Kidney epithelial cell (primary cell): ENCODE results near the gene GID8. TPM values are rescaled to one million over a fixed set of nuclear protein-coding genes. Genes with fewer than 3 reads are reported as not detected.
"Not testable (repeated sequence)": the region's sequence is repeated elsewhere in the genome, so short reads cannot be mapped to it uniquely, and the experiment has no call there.

Source experiments
- DNase-seq: peaks from one replicate; pipeline ENCODE4 v3.0.0-alpha.2; 2010; ENCODE audit warnings: low read depth
- H3K27me3 ChIP-seq: 2 replicates; pipeline ENCODE4 v1.6.0; 2011; ENCODE audit warnings: low read length; ENCODE audit not compliant: control insufficient read depth, insufficient read depth
- H3K36me3 ChIP-seq: 2 replicates; pipeline ENCODE4 v1.5.1; 2011; ENCODE audit warnings: low read length; ENCODE audit not compliant: control insufficient read depth, insufficient read depth
- H3K4me3 ChIP-seq: 2 replicates; pipeline ENCODE4 v1.5.1; 2011; ENCODE audit warnings: low read depth, mild to moderate bottlenecking, control low read depth, low read length
- total RNA-seq: library from RNA; depleted of rRNA; stranded (reverse); fragments of >200 nt; gene quantifications from 2 replicates; pipeline ENCODE4 v1.2.3, GENCODE V29; 2015
- TF ChIP-seq, protein P1 (sequence below): IDR thresholded peaks from 2 replicates; pipeline ENCODE4 v1.5.1; 2011; ENCODE audit warnings: mild to moderate bottlenecking, moderate library complexity, low read length, control low read depth, inconsistent platforms; ENCODE audit not compliant: insufficient read depth, poor library complexity, severe bottlenecking

Gene GID8
- total RNA-seq, 1 donor from 2014 or later: 32.9 TPM

- Histone ChIP-seq H3K27me3 (no peaks in the 10 kb centered on the region), H3K4me3 (no peak overlapping the region), H3K36me3 (no peaks in the 10 kb centered on the region)
- no peak for DNase-seq
- TF ChIP-seq, protein P1, sequence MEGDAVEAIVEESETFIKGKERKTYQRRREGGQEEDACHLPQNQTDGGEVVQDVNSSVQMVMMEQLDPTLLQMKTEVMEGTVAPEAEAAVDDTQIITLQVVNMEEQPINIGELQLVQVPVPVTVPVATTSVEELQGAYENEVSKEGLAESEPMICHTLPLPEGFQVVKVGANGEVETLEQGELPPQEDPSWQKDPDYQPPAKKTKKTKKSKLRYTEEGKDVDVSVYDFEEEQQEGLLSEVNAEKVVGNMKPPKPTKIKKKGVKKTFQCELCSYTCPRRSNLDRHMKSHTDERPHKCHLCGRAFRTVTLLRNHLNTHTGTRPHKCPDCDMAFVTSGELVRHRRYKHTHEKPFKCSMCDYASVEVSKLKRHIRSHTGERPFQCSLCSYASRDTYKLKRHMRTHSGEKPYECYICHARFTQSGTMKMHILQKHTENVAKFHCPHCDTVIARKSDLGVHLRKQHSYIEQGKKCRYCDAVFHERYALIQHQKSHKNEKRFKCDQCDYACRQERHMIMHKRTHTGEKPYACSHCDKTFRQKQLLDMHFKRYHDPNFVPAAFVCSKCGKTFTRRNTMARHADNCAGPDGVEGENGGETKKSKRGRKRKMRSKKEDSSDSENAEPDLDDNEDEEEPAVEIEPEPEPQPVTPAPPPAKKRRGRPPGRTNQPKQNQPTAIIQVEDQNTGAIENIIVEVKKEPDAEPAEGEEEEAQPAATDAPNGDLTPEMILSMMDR: no peak
Observed at GRCh38 chr20:62958388-62959100, 20.6 kb downstream of the GID8 start.

GRCh38 chr20:62959101-62959971, 21.4 kb downstream of the GID8 start:
- no peaks in the 10 kb centered on the region for H3K27me3 ChIP-seq
- TF ChIP-seq, protein P1: no peak
- H3K4me3 ChIP-seq: no peak overlapping the region
- H3K36me3 ChIP-seq: no peaks in the 10 kb centered on the region
- DNase-seq: no peak

DNA sequence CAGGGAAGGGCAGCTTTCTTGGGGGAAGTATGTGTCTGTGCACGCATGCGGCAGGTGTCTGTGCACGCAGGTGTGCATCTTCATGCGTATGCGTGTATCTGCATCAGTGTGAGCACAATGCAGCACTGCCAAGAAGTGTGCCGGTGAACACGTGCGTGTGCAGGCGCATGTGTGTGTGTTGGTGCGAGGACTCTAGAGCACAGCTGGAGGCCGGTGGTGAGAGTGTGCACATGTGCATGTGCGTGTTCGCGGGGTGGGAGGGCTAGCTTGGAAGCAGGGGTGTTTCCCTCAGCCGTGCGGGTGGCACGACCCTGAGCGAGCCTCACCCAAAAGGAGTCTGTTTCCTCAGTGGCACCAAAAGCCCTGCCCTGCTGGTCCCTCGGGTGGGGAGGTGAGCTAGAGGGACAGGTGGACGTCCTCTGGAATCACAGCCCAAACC, 22.1 kb downstream of the GID8 start:
- DNase-seq: no peak
- TF ChIP-seq, protein P1: no peak
- H3K4me3 ChIP-seq: no peak overlapping the region
- no peaks in the 10 kb centered on the region for H3K27me3 ChIP-seq
- no peaks in the 10 kb centered on the region for H3K36me3 ChIP-seq

GRCh38 chr20:62960446-62961309, 22.7 kb downstream of the GID8 start:
- H3K4me3 ChIP-seq, H3K27me3 ChIP-seq, H3K36me3 ChIP-seq, DNase-seq: not testable (repeated sequence)

GRCh38 chr20:62961310-62961783, 23.4 kb downstream of the GID8 start:
- TF ChIP-seq, protein P1: no peak
- Histone ChIP-seq H3K4me3 (no peak overlapping the region), H3K27me3 (no peaks in the 10 kb centered on the region), H3K36me3 (no peaks in the 10 kb centered on the region)
- no peak for DNase-seq

- DNase-seq: no peak
- H3K4me3 ChIP-seq: no peak overlapping the region
- no peaks in the 10 kb centered on the region for H3K36me3 ChIP-seq
Observed at GRCh38 chr20:62961799-62962198, 23.9 kb downstream of the GID8 start.

More at GRCh38 chr20:62961799-62962198, 23.9 kb downstream of the GID8 start:
- TF ChIP-seq, protein P1: no peak
- H3K27me3 ChIP-seq: no peaks in the 10 kb centered on the region
